SK-N-MC (cell line): ENCODE measurements around the gene PA2G4.

Experiments used
- EZH2 ChIP-seq: fragments of 200-600 bp; sonication (generic); IDR thresholded peaks from one replicate; pipeline ENCODE4 v1.6.1; 2017; ENCODE audit warnings: antibody characterized with exemption
- FOXP2 ChIP-seq: optimal IDR thresholded peaks from 2 replicates; pipeline ENCODE3; 2011; ENCODE audit warnings: mild to moderate bottlenecking, moderate library complexity; ENCODE audit not compliant: insufficient read depth; ENCODE audit errors: extremely low read length, control extremely low read depth
- POLR2AphosphoS5 ChIP-seq: IDR thresholded peaks from 2 replicates; pipeline ENCODE4 v1.6.1; 2012; ENCODE audit warnings: mild to moderate bottlenecking, low read depth, low read length, borderline replicate concordance

DNA sequence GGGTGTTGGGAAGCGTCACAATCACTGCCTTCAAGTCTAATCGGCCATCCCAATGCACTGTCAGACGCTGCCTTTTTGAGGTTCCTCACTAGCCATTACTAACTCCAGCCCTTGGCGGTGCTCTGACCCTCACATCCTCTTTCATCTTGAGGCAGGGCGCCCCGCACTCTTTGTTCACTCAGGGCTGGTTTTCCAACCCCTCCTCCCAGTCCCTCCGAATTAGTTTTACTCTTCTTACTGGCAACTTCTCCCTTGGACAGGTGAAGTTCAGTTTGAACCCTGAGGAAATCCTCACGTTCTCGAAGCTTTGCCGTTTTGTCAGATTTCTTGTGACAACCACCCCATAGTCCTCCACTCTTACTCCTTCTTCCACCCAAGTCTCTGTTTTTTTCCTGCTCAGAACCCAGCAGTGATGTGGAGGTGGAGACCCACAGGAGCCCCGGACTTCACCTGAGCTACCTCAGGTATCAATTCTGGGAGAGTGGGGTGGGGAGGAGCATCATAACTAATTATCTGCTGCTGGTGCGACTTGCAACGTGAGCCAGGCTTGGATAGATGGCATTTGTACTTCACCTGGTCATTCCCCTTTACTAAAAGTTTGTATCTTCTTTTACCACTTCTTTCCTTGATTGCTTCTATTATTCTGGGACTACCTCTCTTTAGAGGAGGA, 14.5 kb downstream of the PA2G4 start:
- TF ChIP-seq FOXP2 (no peak), EZH2 (no peak), POLR2AphosphoS5 (no peak)
